Chondrocyte (in vitro differentiated cells): ENCODE results near the gene TK2. TPM values are rescaled to one million over a fixed set of nuclear protein-coding genes. Genes with fewer than 3 reads are reported as not detected.

Experiments used
- DNase-seq: peaks from one replicate; pipeline ENCODE4 v3.0.0; 2021; ENCODE audit warnings: mixed read lengths, low spot score
- H3K27ac Mint-ChIP-seq: one replicate; pipeline ENCODE4 v1.8.0; 2021; ENCODE audit warnings: mild to moderate bottlenecking, moderate library complexity, mixed read lengths; ENCODE audit not compliant: unreplicated experiment
- H3K27me3 Mint-ChIP-seq: 2 replicates; pipeline ENCODE4 v1.8.0; 2021; ENCODE audit warnings: low read depth, mixed read lengths
- H3K36me3 Mint-ChIP-seq: 2 replicates; pipeline ENCODE4 v1.8.0; 2021; ENCODE audit warnings: low read depth, mixed read lengths
- H3K4me1 Mint-ChIP-seq: 2 replicates; pipeline ENCODE4 v1.8.0; 2021; ENCODE audit warnings: low read depth, mild to moderate bottlenecking, mixed read lengths
- H3K4me3 Mint-ChIP-seq: one replicate; pipeline ENCODE4 v1.8.0; 2021; ENCODE audit warnings: mild to moderate bottlenecking, moderate library complexity, mixed read lengths; ENCODE audit not compliant: unreplicated experiment
- H3K9me3 Mint-ChIP-seq: 2 replicates; pipeline ENCODE4 v1.8.0; 2021; ENCODE audit warnings: low read depth, mixed read lengths
- total RNA-seq: library from RNA; stranded (reverse); gene quantifications from 3 replicates; pipeline ENCODE4 v1.2.1, GENCODE V29; 2021
- TF ChIP-seq, protein P1 (sequence below): fragments of 200-600 bp; sonication (generic); IDR thresholded peaks from 2 replicates; pipeline ENCODE4 v1.5.0; 2021; ENCODE audit warnings: antibody characterized with exemption, mild to moderate bottlenecking, moderate library complexity

The TK2 gene
- total RNA-seq, 1 donor from 2014 or later = 34.3 TPM

DNA sequence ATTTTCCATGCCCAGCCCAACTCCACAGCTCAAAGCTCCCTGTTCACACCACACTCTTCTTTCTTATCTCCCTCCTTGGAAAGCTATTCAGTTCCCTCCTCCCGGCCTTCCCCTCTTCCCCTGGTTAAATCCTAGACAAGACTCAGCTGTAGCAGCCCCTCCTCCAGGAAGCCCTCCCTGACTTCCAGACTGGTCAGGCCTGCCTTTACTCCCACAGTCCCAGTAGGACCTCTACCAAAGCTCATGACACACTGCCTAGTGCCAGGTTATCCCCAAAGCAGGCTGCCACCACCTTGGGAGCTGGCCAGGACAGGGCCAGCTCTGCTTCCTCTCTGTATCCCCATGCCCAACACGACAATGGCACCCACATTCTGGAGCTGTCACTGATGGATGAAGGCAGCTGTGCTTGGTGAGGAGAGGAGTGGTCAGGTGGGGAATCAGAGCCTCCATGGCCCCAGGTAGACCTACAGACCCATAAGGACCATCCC, 72.8 kb downstream of the TK2 start:
- peaks cover 3% of the 10 kb centered on the region for H3K4me1 Mint-ChIP-seq
- TF ChIP-seq, protein P1, sequence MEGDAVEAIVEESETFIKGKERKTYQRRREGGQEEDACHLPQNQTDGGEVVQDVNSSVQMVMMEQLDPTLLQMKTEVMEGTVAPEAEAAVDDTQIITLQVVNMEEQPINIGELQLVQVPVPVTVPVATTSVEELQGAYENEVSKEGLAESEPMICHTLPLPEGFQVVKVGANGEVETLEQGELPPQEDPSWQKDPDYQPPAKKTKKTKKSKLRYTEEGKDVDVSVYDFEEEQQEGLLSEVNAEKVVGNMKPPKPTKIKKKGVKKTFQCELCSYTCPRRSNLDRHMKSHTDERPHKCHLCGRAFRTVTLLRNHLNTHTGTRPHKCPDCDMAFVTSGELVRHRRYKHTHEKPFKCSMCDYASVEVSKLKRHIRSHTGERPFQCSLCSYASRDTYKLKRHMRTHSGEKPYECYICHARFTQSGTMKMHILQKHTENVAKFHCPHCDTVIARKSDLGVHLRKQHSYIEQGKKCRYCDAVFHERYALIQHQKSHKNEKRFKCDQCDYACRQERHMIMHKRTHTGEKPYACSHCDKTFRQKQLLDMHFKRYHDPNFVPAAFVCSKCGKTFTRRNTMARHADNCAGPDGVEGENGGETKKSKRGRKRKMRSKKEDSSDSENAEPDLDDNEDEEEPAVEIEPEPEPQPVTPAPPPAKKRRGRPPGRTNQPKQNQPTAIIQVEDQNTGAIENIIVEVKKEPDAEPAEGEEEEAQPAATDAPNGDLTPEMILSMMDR = no peak
- peaks cover 2% of the 10 kb centered on the region for H3K36me3 Mint-ChIP-seq
- peak; percentile 15 for DNase-seq
- H3K27me3 Mint-ChIP-seq = peaks cover 6% of the 10 kb centered on the region
- H3K27ac Mint-ChIP-seq = no peak overlapping the region
- H3K4me3 Mint-ChIP-seq = no peak overlapping the region
- no peaks in the 10 kb centered on the region for H3K9me3 Mint-ChIP-seq

DNA sequence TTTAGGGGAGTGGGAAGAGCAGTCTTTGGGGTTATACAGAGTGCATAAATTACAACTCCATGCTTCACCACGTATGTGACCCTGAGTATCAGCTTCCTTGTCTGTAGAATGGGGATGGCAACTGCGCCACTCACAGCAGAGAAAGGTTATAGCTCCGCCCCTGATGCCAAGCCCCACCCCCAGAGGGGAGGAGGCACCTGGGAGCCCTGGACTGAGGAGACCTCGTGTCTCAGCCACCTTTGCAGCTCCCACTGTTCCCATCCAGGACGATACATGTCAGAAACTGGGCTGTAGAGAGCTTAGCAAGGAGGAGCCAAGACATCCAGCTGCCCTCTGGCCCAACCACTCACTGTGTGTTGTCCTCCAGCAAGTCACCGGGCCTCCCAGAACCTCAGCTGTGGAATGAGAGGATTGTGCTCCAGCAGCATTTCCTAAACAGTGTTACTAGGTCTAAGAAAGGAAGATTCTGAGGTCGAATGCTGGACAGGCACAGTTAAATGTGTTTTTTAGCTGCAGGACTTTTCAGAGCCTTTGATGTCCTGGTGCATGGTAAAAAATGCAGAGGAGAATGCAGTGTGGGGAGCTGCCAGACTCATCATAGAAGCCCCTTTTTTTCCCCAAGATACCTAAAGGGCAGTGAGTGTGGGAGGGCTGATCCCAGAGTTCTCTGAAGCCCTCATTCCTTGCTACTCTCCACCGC, 73.4 kb downstream of the TK2 start:
- TF ChIP-seq, protein P1 = no peak
- H3K36me3 Mint-ChIP-seq = peaks cover 2% of the 10 kb centered on the region
- peaks cover 6% of the 10 kb centered on the region for H3K27me3 Mint-ChIP-seq
- no peak overlapping the region for H3K4me3 Mint-ChIP-seq
- no peak overlapping the region for H3K27ac Mint-ChIP-seq
- H3K4me1 Mint-ChIP-seq = peaks cover 3% of the 10 kb centered on the region
- no peaks in the 10 kb centered on the region for H3K9me3 Mint-ChIP-seq
- DNase-seq = peak; percentile 59

DNA sequence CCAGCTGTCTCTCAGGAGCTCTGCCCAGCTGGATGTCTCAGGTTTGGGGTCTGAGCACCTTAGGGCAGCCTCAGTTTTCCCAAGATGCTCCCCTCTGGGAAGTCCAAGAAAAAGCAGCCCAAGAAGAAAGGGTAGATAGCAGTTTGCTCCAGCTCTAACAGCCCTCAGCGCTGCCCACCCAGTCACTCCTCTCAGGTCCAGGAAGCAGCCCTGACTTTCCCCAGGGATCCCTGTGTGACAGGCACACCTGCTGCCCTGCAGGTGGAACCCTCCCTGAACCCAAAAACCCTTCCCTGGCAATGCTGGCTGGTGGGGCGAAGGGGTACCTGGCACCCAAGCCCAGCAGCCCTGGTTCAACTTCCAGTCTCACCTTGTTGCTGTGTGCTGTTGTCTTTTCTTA, 74.7 kb downstream of the TK2 start:
- TF ChIP-seq, protein P1 = no peak
- Mint-ChIP-seq H3K27me3 (peaks cover 6% of the 10 kb centered on the region), H3K9me3 (no peaks in the 10 kb centered on the region), H3K4me3 (no peak overlapping the region), H3K27ac (no peak overlapping the region), H3K36me3 (peaks cover 2% of the 10 kb centered on the region), H3K4me1 (peaks cover 3% of the 10 kb centered on the region)
- DNase-seq = peak; percentile 53

DNA sequence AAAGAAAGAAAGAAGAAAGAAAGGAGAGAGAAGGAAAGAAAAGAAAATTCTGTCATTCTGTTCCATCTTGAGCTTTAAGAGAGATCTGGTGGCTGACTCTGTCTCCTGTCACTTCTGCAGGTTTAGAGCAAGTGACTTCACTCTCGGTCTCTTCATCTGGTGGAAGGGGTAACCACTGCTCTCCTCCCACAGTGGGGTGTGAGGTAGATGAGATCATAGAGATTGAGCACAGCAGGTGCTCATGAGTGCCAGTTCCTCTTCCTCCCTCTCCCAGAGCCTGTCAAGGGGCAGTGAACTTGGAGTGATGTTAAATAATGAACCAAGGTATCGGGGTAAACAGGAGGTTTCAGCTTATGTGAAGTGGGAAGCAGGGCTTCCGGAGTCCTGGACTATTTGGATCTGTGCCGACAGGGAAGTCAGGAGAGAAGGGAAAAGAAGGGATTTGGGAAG, 75.1 kb downstream of the TK2 start:
- Mint-ChIP-seq H3K9me3 (no peaks in the 10 kb centered on the region), H3K27me3 (peaks cover 6% of the 10 kb centered on the region), H3K36me3 (peaks cover 2% of the 10 kb centered on the region), H3K4me3 (no peak overlapping the region), H3K27ac (no peak overlapping the region), H3K4me1 (peaks cover 3% of the 10 kb centered on the region)
- TF ChIP-seq, protein P1 = no peak
- no peak for DNase-seq

DNA sequence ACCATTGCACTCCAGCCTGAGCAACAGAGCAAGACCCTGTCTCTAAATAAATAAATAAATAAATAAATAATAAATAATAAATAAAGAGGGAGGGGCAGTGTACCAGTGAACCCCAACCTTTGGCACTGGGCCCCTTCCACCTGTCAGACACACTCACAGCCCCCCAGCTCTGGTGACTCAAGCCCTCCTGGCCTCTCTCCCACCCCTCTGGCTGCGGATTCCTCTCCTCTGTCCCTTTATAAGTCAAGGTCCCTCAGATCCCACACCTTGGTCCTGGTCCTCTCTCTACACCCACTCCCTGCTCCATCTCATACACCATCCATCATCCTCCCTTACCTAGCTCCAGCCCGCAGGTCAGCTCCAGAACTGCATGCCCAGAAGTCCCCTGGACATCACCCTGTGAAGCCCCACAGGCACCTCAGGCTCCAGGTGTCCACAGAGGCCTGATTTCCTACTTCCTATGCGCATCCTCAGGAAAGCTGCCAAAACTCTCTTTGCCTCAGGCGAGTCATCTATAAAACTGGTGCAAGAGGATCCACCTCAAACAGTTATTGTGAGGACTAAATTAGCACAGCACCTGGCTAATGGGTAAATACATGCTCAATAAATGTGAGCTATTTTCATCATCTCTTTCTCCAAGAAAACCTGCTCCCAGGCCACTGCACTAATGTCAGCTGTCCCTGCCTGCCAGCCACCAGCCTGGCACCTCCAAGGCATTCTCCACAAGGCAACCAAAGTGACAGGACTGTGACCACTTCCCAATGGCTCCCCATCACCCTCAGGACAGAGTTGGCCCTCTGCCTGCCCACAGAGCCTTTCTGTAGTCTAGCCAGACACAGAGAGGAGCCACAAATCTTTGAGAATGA, 76.0 kb downstream of the TK2 start:
- Mint-ChIP-seq H3K4me3 (no peak overlapping the region), H3K4me1 (peaks cover 3% of the 10 kb centered on the region), H3K36me3 (peaks cover 2% of the 10 kb centered on the region), H3K27ac (no peak overlapping the region), H3K9me3 (no peaks in the 10 kb centered on the region), H3K27me3 (peaks cover 8% of the 10 kb centered on the region)
- DNase-seq = peak; percentile 41
- TF ChIP-seq, protein P1 = no peak
